ENCODE data around the gene B3GNT7. TPM values are rescaled to one million over a fixed set of nuclear protein-coding genes. Genes with fewer than 3 reads are reported as not detected.
"Not testable (repeated sequence)": the region's sequence is repeated elsewhere in the genome, so short reads cannot be mapped to it uniquely, and the experiment has no call there.

The B3GNT7 gene
- total RNA-seq, 1 donor: 0.43 TPM

DNA sequence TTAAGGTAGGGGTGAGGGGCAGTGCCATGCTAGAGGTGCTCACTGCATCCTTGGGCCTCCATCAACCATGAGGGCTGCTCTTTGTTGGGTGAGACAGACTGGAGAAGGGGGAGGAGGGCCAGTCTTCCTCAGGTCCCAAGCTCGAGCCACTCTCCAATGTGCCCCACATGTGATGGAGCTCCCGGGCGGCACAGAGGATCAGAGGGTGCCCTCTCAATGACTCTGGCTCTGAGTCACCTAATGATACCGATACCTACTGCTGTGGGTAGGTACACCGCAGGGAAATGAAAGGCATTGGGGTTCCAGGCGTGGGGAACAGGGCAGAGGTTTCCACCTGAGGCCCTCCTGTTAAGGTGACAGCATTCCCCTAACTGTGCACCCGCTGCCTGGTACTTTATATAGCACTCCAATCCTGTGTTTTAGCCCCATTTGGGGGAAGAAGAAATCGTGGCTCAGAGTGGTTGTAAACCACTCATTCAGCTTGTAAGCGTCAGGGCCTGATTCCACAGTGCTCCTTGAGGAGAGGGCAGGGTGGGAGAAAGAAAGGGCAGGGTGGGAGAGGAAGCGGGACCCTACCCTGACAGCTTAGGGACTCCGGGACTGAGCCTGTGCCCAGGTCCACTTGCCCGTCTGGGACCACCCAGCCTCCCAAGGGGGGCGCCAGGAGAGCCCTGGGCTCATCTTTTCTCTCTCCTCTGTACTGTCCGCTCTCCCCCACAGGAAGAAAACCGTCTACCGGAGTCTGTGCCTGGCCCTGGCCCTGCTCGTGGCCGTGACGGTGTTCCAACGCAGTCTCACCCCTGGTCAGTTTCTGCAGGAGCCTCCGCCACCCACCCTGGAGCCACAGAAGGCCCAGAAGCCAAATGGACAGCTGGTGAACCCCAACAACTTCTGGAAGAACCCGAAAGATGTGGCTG is 1.8 kb downstream of the B3GNT7 start:
- TF ChIP-seq, protein P1, sequence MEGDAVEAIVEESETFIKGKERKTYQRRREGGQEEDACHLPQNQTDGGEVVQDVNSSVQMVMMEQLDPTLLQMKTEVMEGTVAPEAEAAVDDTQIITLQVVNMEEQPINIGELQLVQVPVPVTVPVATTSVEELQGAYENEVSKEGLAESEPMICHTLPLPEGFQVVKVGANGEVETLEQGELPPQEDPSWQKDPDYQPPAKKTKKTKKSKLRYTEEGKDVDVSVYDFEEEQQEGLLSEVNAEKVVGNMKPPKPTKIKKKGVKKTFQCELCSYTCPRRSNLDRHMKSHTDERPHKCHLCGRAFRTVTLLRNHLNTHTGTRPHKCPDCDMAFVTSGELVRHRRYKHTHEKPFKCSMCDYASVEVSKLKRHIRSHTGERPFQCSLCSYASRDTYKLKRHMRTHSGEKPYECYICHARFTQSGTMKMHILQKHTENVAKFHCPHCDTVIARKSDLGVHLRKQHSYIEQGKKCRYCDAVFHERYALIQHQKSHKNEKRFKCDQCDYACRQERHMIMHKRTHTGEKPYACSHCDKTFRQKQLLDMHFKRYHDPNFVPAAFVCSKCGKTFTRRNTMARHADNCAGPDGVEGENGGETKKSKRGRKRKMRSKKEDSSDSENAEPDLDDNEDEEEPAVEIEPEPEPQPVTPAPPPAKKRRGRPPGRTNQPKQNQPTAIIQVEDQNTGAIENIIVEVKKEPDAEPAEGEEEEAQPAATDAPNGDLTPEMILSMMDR (IDR thresholded peaks at IDR 0.05; ENCODE audit: insufficient read depth, low read depth, low read length): no peak
- DNase-seq (ENCODE audit: low read depth): no peak
- no peak overlapping the region for H3K4me3 ChIP-seq (ENCODE audit: low read depth, low read length)

DNA sequence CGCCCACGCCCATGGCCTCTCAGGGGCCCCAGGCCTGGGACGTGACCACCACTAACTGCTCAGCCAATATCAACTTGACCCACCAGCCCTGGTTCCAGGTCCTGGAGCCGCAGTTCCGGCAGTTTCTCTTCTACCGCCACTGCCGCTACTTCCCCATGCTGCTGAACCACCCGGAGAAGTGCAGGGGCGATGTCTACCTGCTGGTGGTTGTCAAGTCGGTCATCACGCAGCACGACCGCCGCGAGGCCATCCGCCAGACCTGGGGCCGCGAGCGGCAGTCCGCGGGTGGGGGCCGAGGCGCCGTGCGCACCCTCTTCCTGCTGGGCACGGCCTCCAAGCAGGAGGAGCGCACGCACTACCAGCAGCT is 2.4 kb downstream of the B3GNT7 start:
- TF ChIP-seq, protein P1 (IDR thresholded peaks at IDR 0.05; ENCODE audit: insufficient read depth, low read depth, low read length): no peak
- no peak for DNase-seq (ENCODE audit: low read depth)
- no peak overlapping the region for H3K4me3 ChIP-seq (ENCODE audit: low read depth, low read length)

DNA sequence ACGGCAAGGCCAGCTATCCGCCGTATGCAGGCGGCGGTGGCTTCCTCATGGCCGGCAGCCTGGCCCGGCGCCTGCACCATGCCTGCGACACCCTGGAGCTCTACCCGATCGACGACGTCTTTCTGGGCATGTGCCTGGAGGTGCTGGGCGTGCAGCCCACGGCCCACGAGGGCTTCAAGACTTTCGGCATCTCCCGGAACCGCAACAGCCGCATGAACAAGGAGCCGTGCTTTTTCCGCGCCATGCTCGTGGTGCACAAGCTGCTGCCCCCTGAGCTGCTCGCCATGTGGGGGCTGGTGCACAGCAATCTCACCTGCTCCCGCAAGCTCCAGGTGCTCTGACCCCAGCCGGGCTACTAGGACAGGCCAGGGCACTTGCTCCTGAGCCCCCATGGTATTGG is 3.1 kb downstream of the B3GNT7 start:
- TF ChIP-seq, protein P1 (IDR thresholded peaks at IDR 0.05; ENCODE audit: insufficient read depth, low read depth, low read length): no peak
- DNase-seq (ENCODE audit: low read depth): no peak
- H3K4me3 ChIP-seq (ENCODE audit: low read depth, low read length): no peak overlapping the region

DNA sequence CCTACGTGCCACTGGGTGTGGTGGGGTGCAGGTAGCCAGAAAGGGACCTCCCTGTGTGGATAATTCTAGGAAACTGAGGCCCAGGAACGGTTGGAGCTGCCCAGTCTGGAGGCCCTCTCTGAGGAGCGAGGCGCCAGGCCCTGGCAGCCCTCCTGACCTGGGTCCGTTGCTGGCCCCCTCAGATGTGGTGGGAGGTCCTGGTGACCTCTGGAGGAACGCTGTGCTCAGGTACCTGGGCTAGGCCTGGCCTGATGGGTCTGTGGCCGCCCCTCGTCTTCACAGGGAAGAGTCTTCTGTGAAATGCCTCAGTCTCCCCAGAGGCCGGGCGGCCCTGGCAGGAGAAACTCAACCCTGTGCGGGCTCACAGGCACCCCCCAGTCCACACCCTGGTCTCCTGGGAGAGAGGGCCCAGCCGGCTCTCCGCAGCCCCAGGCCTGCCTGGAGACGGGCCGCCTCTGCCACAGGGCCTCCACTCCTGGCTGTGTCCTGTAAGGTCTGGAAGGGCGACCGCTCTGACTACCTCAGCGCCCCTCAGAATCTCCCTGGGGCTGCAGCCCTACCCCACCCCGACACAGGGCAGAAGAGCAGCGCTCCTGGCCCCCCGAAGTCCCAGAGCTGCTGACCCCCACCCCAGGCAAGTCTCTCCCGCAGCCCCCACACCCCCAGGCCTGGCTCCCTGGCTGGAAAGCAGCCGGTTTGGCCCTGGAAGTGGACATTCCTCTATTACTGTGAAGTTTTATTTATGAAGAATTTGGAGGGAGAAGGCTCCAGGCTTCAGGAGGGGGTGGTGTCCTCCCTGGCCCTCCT is 3.7 kb downstream of the B3GNT7 start:
- TF ChIP-seq, protein P1 (IDR thresholded peaks at IDR 0.05; ENCODE audit: insufficient read depth, low read depth, low read length): no peak
- DNase-seq (ENCODE audit: low read depth): no peak
- H3K4me3 ChIP-seq (ENCODE audit: low read depth, low read length): no peak overlapping the region

DNA sequence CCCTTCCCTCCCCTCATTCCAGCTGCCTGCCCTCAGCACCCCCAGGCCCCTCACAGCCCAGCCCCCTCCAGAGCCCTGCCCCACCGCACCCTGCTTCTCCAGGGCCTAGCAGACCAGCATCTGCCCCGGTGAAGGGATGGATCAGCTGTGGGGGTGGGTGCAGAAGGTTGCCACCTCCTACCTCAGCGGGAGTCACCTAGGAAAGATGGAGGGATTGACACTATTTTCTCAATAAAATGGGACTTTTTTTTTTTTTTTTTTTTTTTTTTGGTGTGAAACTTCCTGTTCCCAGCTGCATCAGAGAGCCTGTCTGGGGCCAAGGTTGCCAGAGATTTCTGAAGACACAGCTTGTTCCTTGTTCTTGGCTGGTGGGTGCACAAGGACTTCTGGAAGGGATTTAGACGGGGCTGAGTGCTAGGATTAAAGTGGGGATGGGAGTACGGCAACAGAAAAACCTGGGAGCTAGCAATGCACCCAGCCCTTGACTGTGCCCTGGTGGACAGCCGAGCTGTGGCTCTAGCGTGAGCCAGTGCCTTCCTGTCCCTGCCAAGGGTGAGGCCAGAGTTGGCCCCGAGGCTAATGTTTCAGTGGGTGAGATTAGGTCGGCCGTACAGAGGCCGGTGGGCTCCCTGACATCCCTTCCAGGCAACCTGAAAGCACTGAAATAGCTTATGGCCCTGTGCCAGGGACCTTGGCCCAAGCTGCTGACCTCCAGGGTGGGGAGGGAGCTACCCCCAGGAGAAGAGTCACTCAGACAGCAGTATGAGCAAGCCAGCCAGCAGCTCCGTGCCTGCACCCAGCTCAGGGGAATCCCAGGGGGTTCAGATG is 4.6 kb downstream of the B3GNT7 start:
- H3K4me3 ChIP-seq (ENCODE audit: low read depth, low read length): no peak overlapping the region
- DNase-seq (ENCODE audit: low read depth): peak; percentile 13
- TF ChIP-seq, protein P1 (IDR thresholded peaks at IDR 0.05; ENCODE audit: insufficient read depth, low read depth, low read length): peak; percentile 15

DNA sequence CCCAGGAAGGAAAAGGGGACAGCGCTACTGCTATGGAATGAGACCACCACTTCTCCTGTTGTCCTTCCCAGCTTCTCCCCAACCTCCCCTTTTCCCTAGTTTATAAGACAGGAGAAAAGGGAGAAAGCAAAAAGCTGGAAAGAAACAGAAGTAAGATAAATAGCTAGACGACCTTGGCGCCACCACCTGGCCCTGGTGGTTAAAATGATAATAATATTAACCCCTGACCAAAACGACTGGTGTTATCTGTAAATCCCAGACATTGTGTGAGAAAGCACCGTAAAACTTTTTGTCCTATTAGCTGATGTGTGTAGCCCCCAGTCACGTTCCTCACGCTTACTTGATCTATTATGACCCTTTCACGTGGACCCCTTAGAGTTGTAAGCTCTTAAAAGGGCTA is 5.2 kb downstream of the B3GNT7 start:
- DNase-seq (ENCODE audit: low read depth); H3K4me3 ChIP-seq (ENCODE audit: low read depth, low read length): not testable (repeated sequence)

DNA sequence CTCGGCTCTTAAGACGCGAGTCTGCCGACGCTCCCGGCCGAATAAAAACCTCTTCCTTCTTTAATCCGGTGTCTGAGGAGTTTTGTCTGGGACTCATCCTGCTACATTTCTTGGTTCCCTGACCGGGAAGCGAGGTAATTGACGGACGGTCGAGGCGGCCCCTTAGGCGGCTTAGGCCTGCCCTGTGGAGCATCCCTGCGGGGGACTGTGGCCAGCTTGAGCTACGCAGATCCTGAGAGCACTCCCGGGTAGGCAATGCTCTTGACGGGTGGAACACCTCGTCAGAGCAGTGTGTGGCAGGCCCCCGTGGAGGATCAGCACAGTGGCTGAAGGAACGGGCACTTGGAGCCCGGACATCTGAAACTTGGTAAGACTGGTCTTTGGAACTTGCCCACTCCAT is 5.6 kb downstream of the B3GNT7 start:
- H3K4me3 ChIP-seq (ENCODE audit: low read depth, low read length); DNase-seq (ENCODE audit: low read depth): not testable (repeated sequence)

DNA sequence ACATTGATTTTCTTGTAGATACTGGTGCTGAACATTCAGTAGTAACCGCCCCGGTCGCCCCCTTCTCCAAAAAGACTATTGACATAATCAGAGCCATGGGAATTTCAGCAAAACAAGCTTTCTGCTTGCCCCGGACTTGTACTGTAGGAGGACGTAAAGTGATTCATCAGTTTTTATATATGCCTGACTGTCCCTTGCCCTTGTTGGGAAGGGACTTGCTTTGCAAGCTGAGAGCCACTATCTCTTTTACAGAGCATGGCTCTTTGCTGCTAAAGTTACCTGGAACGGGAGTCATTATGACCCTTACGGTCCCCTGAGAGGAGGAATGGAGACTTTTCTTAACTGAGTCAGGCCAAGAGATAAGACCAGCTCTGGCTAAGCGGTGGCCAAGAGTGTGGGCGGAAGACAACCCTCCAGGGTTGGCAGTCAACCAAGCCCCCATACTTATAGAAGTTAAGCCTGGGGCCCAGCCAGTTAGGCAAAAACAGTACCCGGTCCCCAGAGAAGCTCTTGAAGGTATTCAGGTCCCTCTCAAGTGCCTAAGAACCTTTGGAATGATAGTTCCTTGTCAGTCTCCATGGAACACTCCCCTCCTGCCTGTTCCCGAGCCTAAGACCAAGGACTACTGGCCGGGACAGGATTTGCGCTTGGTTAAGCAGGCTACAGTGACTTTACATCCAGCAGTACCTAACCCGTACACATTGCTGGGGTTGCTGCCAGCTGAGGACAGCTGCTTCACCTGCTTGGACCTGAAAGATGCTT is 8.1 kb downstream of the B3GNT7 start:
- peak; percentile 40 for DNase-seq (ENCODE audit: low read depth)
- not testable (repeated sequence) for H3K4me3 ChIP-seq (ENCODE audit: low read depth, low read length)

DNA sequence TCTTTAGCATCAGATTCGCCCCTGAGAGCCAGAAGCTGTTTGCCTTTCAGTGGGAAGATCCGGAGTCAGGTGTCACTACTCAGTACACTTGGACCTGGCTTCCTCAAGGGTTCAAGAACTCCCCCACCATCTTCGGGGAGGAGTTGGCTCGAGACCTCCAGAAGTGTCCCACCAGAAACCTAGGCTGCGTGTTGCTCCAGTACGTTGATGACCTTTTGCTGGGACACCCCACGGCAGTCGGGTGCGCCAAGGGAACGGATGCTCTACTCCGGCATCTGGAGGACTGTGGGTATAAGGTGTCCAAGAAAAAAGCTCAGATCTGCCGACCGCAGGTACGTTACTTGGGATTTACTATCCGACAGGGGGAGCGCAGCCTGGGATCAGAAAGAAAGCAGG is 8.7 kb downstream of the B3GNT7 start:
- H3K4me3 ChIP-seq (ENCODE audit: low read depth, low read length); DNase-seq (ENCODE audit: low read depth): not testable (repeated sequence)

Measured in fibroblast of villous mesenchyme (primary cell).